GM12878 (cell line): Measurements from ENCODE around the gene METTL8. TPM values are rescaled to one million over a fixed set of nuclear protein-coding genes. Genes with fewer than 3 reads are reported as not detected.

Experiments used
- ATAC-seq: fragments of 200-7000 bp; cut with Tn5 transposase; 3 replicates; pipeline ENCODE4 v1.9.1; 2020; ENCODE audit warnings: mild to moderate bottlenecking, moderate library complexity
- BruUV-seq: library from RNA; stranded (reverse); fragments of 400-500 nt; replicated peaks from 2 replicates; lab custom pipeline; 2021; lab: Mats Ljungman, UMichigan
- CTCF ChIA-PET: fragments of 300-600 bp; sonication (Branson Sonifier 250); formaldehyde crosslinking; extraction: SDS; loops from one replicate; lab custom pipeline; 2021; ENCODE audit warnings: inconsistent platforms; lab: Yijun Ruan, JAX
- POLR2A ChIA-PET: fragments of 350-600 bp; formaldehyde crosslinking; extraction: SDS; loops from one replicate; lab custom pipeline; 2021; ENCODE audit warnings: inconsistent platforms; lab: Charles Lee
- RAD21 ChIA-PET: fragments of 300-600 bp; sonication (Branson Sonifier 250); formaldehyde crosslinking; loops from one replicate; lab custom pipeline; 2023; ENCODE audit warnings: antibody characterized with exemption; ENCODE audit not compliant: unreplicated experiment; lab: Charles Lee
- SMC1A ChIA-PET: fragments of 300-600 bp; sonication (Branson Sonifier 250); formaldehyde crosslinking; loops from one replicate; lab custom pipeline; 2023; ENCODE audit not compliant: unreplicated experiment, uncharacterized antibody; lab: Charles Lee
- DNase-seq: peaks from one replicate; pipeline ENCODE4 v3.0.0-alpha.2; 2011; ENCODE audit warnings: low read depth, low spot score
- FAIRE-seq: peaks from 3 replicates; lab custom pipeline; 2011; peaks lifted over from hg19 to GRCh38; lab: Jason Lieb, UNC
- H2AFZ ChIP-seq: 2 replicates; pipeline ENCODE4 v1.6.0; 2011; ENCODE audit warnings: low read depth, low read length, control low read depth; ENCODE audit not compliant: control insufficient read depth
- H3K27ac ChIP-seq: 2 replicates; pipeline ENCODE4 v1.5.1; 2011; ENCODE audit warnings: control low read depth; ENCODE audit not compliant: control insufficient read depth, insufficient read depth
- H3K27me3 ChIP-seq, 2 experiments: replicated peaks in 1 of 2; 2 replicates each; pipeline versions ENCODE4 v1.6.0 to v1.6.1; 2011; ENCODE audit warnings: low read length in 1 of 2; ENCODE audit not compliant: control insufficient read depth in 2 of 2, insufficient read depth in 2 of 2
- H3K36me3 ChIP-seq, 2 experiments: 2 replicates each; pipeline ENCODE4 v1.5.1; 2011; ENCODE audit warnings: low read length in 1 of 2; ENCODE audit not compliant: control insufficient read depth in 2 of 2, insufficient read depth in 2 of 2
- H3K4me1 ChIP-seq: 2 replicates; pipeline ENCODE4 v1.6.1; 2011; ENCODE audit warnings: mild to moderate bottlenecking, low read length, moderate library complexity, mixed read lengths; ENCODE audit not compliant: control insufficient read depth, insufficient read depth
- H3K4me2 ChIP-seq: 2 replicates; pipeline ENCODE4 v1.6.0; 2011; ENCODE audit warnings: control low read depth; ENCODE audit not compliant: control insufficient read depth, insufficient read depth
- H3K4me3 ChIP-seq: fragments of 200-600 bp; sonication (generic); 2 replicates; pipeline ENCODE4 v1.5.1; 2016
- H3K79me2 ChIP-seq: 2 replicates; pipeline ENCODE4 v1.6.0; 2011; ENCODE audit warnings: low read length; ENCODE audit not compliant: control insufficient read depth, insufficient read depth
- H3K9ac ChIP-seq: 2 replicates; pipeline ENCODE4 v1.8.0; 2011; ENCODE audit warnings: low read length, control low read depth, mixed read lengths; ENCODE audit not compliant: control insufficient read depth, insufficient read depth
- H3K9me3 ChIP-seq: replicated peaks from 3 replicates; pipeline ENCODE4 v1.5.1; 2011; ENCODE audit warnings: mild to moderate bottlenecking, low read length; ENCODE audit not compliant: control insufficient read depth, insufficient read depth
- H4K20me1 ChIP-seq: 2 replicates; pipeline ENCODE4 v1.6.0; 2011; ENCODE audit not compliant: control insufficient read depth, insufficient read depth
- ATF2 ChIP-seq: IDR thresholded peaks from 2 replicates; pipeline ENCODE4 v1.6.1; 2012; ENCODE audit warnings: low read length, inconsistent platforms
- BACH1 ChIP-seq: fragments of 450-650 bp; IDR thresholded peaks from 2 replicates; pipeline ENCODE4 v1.6.1; 2017; ENCODE audit warnings: mild to moderate bottlenecking, borderline replicate concordance
- BCL3 ChIP-seq: IDR thresholded peaks from 2 replicates; pipeline ENCODE4 v1.6.1; 2011; ENCODE audit warnings: borderline replicate concordance, low read depth, mild to moderate bottlenecking, moderate library complexity, low read length; ENCODE audit not compliant: insufficient read depth, poor library complexity, severe bottlenecking
- CBX5 ChIP-seq: sonication (generic); IDR thresholded peaks from 2 replicates; pipeline ENCODE4 v1.6.1; 2016; ENCODE audit warnings: low read depth, moderate library complexity, mild to moderate bottlenecking, inconsistent platforms
- FOXK2 ChIP-seq: fragments of 450-650 bp; IDR thresholded peaks from 2 replicates; pipeline ENCODE4 v1.6.1; 2017; ENCODE audit warnings: mild to moderate bottlenecking, moderate library complexity
- FOXM1 ChIP-seq: IDR thresholded peaks from 2 replicates; pipeline ENCODE4 v1.6.1; 2012; ENCODE audit warnings: low read depth, mild to moderate bottlenecking, inconsistent platforms, low read length, moderate library complexity
- HDAC2 ChIP-seq: fragments of 200-600 bp; sonication (generic); IDR thresholded peaks from 2 replicates; pipeline ENCODE4 v1.6.1; 2017
- IRF4 ChIP-seq: IDR thresholded peaks from 2 replicates; pipeline ENCODE4 v1.6.1; 2011; ENCODE audit warnings: low read depth, low read length
- JUNB ChIP-seq: IDR thresholded peaks from 2 replicates; pipeline ENCODE4 v1.6.1; 2016; ENCODE audit warnings: antibody characterized with exemption, mild to moderate bottlenecking
- MTA2 ChIP-seq: fragments of 450-650 bp; IDR thresholded peaks from 2 replicates; pipeline ENCODE4 v1.6.1; 2016; ENCODE audit warnings: low read depth, mild to moderate bottlenecking, moderate library complexity
- MTA3 ChIP-seq: IDR thresholded peaks from 2 replicates; pipeline ENCODE4 v1.6.1; 2012; ENCODE audit warnings: low read length, inconsistent platforms, borderline replicate concordance
- MYC ChIP-seq: IDR thresholded peaks from 2 replicates; pipeline ENCODE4 v1.6.1; 2011; ENCODE audit warnings: mild to moderate bottlenecking, low read length, moderate library complexity, inconsistent platforms; ENCODE audit not compliant: insufficient read depth, insufficient replicate concordance, insufficient read length, severe bottlenecking
- NFIC ChIP-seq: IDR thresholded peaks from 2 replicates; pipeline ENCODE4 v1.6.1; 2012; ENCODE audit warnings: low read depth, mild to moderate bottlenecking, inconsistent platforms, low read length, moderate library complexity
- NR2C1 ChIP-seq: fragments of 450-650 bp; IDR thresholded peaks from 2 replicates; pipeline ENCODE4 v1.6.1; 2017; ENCODE audit warnings: antibody characterized with exemption, mild to moderate bottlenecking, moderate library complexity
- POLR2AphosphoS2 ChIP-seq: IDR thresholded peaks from 2 replicates; pipeline ENCODE4 v1.6.1; 2011; ENCODE audit warnings: low read depth, mild to moderate bottlenecking, low read length, improper control_type of control experiment, moderate library complexity
- RAD21 ChIP-seq: IDR thresholded peaks from 2 replicates; pipeline ENCODE4 v1.6.1; 2011; ENCODE audit warnings: mild to moderate bottlenecking, low read depth, low read length, moderate library complexity; ENCODE audit not compliant: insufficient read depth
- RUNX3 ChIP-seq: IDR thresholded peaks from 2 replicates; pipeline ENCODE4 v1.6.1; 2012; ENCODE audit warnings: low read length, inconsistent platforms
- SMAD5 ChIP-seq: IDR thresholded peaks from 2 replicates; pipeline ENCODE4 v1.6.1; 2016; ENCODE audit warnings: antibody characterized with exemption, low read depth
- STAT3 ChIP-seq: IDR thresholded peaks from 2 replicates; pipeline ENCODE4 v1.6.1; 2011; ENCODE audit warnings: low read depth, low read length, improper control_type of control experiment
- TCF7 ChIP-seq: IDR thresholded peaks from 2 replicates; pipeline ENCODE4 v1.6.1; 2014; ENCODE audit warnings: antibody characterized with exemption, borderline replicate concordance
- YY1 ChIP-seq: IDR thresholded peaks from 2 replicates; pipeline ENCODE4 v1.6.1; 2011; ENCODE audit warnings: low read depth, mild to moderate bottlenecking, low read length
- ZBED1 ChIP-seq: IDR thresholded peaks from 2 replicates; pipeline ENCODE4 v1.6.1; 2016; ENCODE audit warnings: borderline replicate concordance
- WGBS: methylation state at CpG from one replicate; pipeline ENCODE4 v1.1.6; 2016; ENCODE audit warnings: low lambda C conversion rate; ENCODE audit not compliant: insufficient replicate concordance, insufficient coverage; ENCODE audit errors: missing lambda C conversion rate; 5-methylcytosine and 5-hydroxymethylcytosine counted together
- in situ Hi-C: fragments of 300-500 bp; cut with MboI; formaldehyde crosslinking; loops from 9 replicates; pipeline ENCODE4 v1.14.3; 2018; ENCODE audit warnings: mixed read lengths
- intact Hi-C: fragments of 100-400 bp; cut with micrococcal nuclease; formaldehyde crosslinking; loops from one replicate; pipeline ENCODE4 v1.14.2; 2022; ENCODE audit not compliant: unreplicated experiment
- polyA plus RNA-seq, 11 experiments: library from polyadenylated mRNA; depleted of rRNA in 4 of 11; unstranded in 6 of 11; stranded (reverse) in 5 of 11; fragments of >200 nt; fragmentation: Nextera tagmentation in 4 of 11; fragmentation: Illumina TruSeq in 1 of 11; extraction: Ambion mirVana in 4 of 11; extraction: Trizol in 1 of 11; gene quantifications; 1 replicate in 1 of 11; 2 replicates in 10 of 11; pipeline versions ENCODE4 v1.2.1 to v1.2.3, GENCODE V29; 2011 to 2016; ENCODE audit warnings: inconsistent platforms in 2 of 11, missing spikeins in 2 of 11, low read depth in 1 of 11
- total RNA-seq, 4 experiments: library from RNA; depleted of rRNA in 3 of 4; stranded (reverse); fragments of >200 nt in 3 of 4; fragmentation: Illumina TruSeq in 1 of 4; extraction: Trizol in 1 of 4; gene quantifications; 2 replicates each; pipeline versions ENCODE4 v1.2.1 to v1.2.3, GENCODE V29; 2013 to 2021

The METTL8 gene
- total and polyA plus RNA-seq, 10 of the 15 experiments (the other 5 are each of a cell fraction or from before 2014, with no cell fraction given): 30.8 to 96.3 (median 51.5) TPM

GRCh38 chr2:171479154-171479814, 45.5 kb upstream of the METTL8 start:
- Histone ChIP-seq H4K20me1 (no peaks in the 10 kb centered on the region), H3K4me1 (peaks cover 37% of the 10 kb centered on the region), H3K36me3 (peaks cover 4 to 7% of the 10 kb centered on the region in 2 experiments; a peak in 2 of 4 replicates), H2AFZ (no peak overlapping the region), H3K27ac (peak overlapping the region; percentile 73), H3K4me3 (no peak overlapping the region), H3K4me2 (peak overlapping the region; percentile 82), H3K9me3 (no peaks in the 10 kb centered on the region), H3K79me2 (no peaks in the 10 kb centered on the region), H3K27me3 (no peaks in the 10 kb centered on the region), H3K9ac (0 out of 2 replicates have a peak overlapping the region, but pooled peaks have one; percentile 21)
- DNase-seq (peak; percentile 47), ATAC-seq (peak; percentile 79), FAIRE-seq (peak; percentile 71)
- 1% methylated on average over 3 of the region's 3 CpGs for WGBS
- intact Hi-C loops: no loop called here
- ChIA-PET RAD21 (interaction anchor here (1.0 to 1.2 kb wide), 2 partner anchors 33 to 506 kb away, joined by 3 read pairs; no protein-coding TSS in a partner anchor), POLR2A (no interaction called here), CTCF (interaction anchor here (0.6 to 0.9 kb wide), 2 partner anchors 16 to 45 kb away, joined by 3 to 6 read pairs; partner anchors contain the start of genes DCAF17 and METTL8), SMC1A (interaction anchor here (0.7 to 1.9 kb wide), 3 partner anchors 8 to 74 kb away, joined by 3 to 6 read pairs (median 6); no protein-coding TSS in a partner anchor)
- in situ Hi-C loops: no loop called here
- BruUV-seq: no TSS peak
- no peak for TF ChIP-seq HDAC2
- TF ChIP-seq MTA3: peak; percentile 42; the same call in 1 of the 2 replicates
- peak; percentile 82 for TF ChIP-seq BCL3
- TF ChIP-seq RAD21: peak; percentile 29
- TF ChIP-seq ZBED1: 0 out of 2 replicates have a peak, but pooled peaks have one; percentile 21
- TF ChIP-seq STAT3: 0 out of 2 replicates have a peak, but pooled peaks have one; percentile 32
- no peak for TF ChIP-seq POLR2AphosphoS2
- TF ChIP-seq ATF2: peak; percentile 90
- TF ChIP-seq IRF4: peak; percentile 84
- no peak for TF ChIP-seq NR2C1
- no peak for TF ChIP-seq MYC
- TF ChIP-seq YY1: peak; percentile 61; the same call in 1 of the 2 replicates
- no peak for TF ChIP-seq SMAD5
- peak; percentile 95 for TF ChIP-seq NFIC
- peak; percentile 98 for TF ChIP-seq JUNB
- no peak for TF ChIP-seq MTA2
- TF ChIP-seq RUNX3: peak; percentile 81
- peak; percentile 25; the same call in 1 of the 2 replicates for TF ChIP-seq TCF7
- TF ChIP-seq BACH1: no peak
- peak; percentile 90 for TF ChIP-seq FOXM1
- no peak for TF ChIP-seq FOXK2
- peak; percentile 81; the same call in 1 of the 2 replicates for TF ChIP-seq CBX5
